GM06990 (cell line): ENCODE data around the gene TMF1.

Experiments used
- DNase-seq: peaks from one replicate; pipeline ENCODE4 v3.0.0-alpha.2; 2011; ENCODE audit not compliant: insufficient read length; ENCODE audit errors: extremely low read depth
- H3K27me3 ChIP-seq: replicated peaks from 2 replicates; pipeline ENCODE4 v1.6.0; 2011; ENCODE audit warnings: low read length; ENCODE audit not compliant: control insufficient read depth, insufficient read depth
- H3K36me3 ChIP-seq: 2 replicates; pipeline ENCODE4 v1.5.1; 2011; ENCODE audit warnings: low read length; ENCODE audit not compliant: control insufficient read depth, insufficient read depth
- H3K4me3 ChIP-seq: replicated peaks from 2 replicates; pipeline ENCODE4 v1.5.1; 2011; ENCODE audit warnings: low read depth, mild to moderate bottlenecking, control low read depth, low read length
- TF ChIP-seq, protein P1 (sequence below): IDR thresholded peaks from 2 replicates; pipeline ENCODE4 v1.5.1; 2011; ENCODE audit warnings: low read length, control low read depth, mild to moderate bottlenecking, inconsistent platforms; ENCODE audit not compliant: insufficient read depth, poor library complexity, severe bottlenecking

Gene TMF1

GRCh38 chr3:69082361-69082760 lies 30.2 kb upstream of the TMF1 start:
- DNase-seq: no peak
- no peaks in the 10 kb centered on the region for H3K27me3 ChIP-seq
- no peaks in the 10 kb centered on the region for H3K36me3 ChIP-seq
- no peak overlapping the region for H3K4me3 ChIP-seq
- TF ChIP-seq, protein P1, sequence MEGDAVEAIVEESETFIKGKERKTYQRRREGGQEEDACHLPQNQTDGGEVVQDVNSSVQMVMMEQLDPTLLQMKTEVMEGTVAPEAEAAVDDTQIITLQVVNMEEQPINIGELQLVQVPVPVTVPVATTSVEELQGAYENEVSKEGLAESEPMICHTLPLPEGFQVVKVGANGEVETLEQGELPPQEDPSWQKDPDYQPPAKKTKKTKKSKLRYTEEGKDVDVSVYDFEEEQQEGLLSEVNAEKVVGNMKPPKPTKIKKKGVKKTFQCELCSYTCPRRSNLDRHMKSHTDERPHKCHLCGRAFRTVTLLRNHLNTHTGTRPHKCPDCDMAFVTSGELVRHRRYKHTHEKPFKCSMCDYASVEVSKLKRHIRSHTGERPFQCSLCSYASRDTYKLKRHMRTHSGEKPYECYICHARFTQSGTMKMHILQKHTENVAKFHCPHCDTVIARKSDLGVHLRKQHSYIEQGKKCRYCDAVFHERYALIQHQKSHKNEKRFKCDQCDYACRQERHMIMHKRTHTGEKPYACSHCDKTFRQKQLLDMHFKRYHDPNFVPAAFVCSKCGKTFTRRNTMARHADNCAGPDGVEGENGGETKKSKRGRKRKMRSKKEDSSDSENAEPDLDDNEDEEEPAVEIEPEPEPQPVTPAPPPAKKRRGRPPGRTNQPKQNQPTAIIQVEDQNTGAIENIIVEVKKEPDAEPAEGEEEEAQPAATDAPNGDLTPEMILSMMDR: no peak

GRCh38 chr3:69081583-69082262 lies 29.6 kb upstream of the TMF1 start:
- Histone ChIP-seq H3K4me3 (no peak overlapping the region), H3K27me3 (no peaks in the 10 kb centered on the region), H3K36me3 (no peaks in the 10 kb centered on the region)
- TF ChIP-seq, protein P1: no peak
- DNase-seq: no peak

- Histone ChIP-seq H3K36me3 (no peaks in the 10 kb centered on the region), H3K4me3 (peak within 1 kb of the TSS; percentile 86), H3K27me3 (no peaks in the 10 kb centered on the region)
- peak; percentile 90 for DNase-seq
- TF ChIP-seq, protein P1: no peak
Observed at GRCh38 chr3:69080233-69080920, 28.2 kb upstream of the TMF1 start, which contains the start of gene UBA3. Gene UBA3 (minus strand): TSS chr3:69080365. CDS start chr3:69080353, 12 bp downstream.

GRCh38 chr3:69079269-69080159 lies 27.4 kb upstream of the TMF1 start:
- DNase-seq: peak; percentile 44
- Histone ChIP-seq H3K36me3 (no peaks in the 10 kb centered on the region), H3K4me3 (peak overlapping the region; percentile 86), H3K27me3 (no peaks in the 10 kb centered on the region)
- TF ChIP-seq, protein P1: no peak

DNA sequence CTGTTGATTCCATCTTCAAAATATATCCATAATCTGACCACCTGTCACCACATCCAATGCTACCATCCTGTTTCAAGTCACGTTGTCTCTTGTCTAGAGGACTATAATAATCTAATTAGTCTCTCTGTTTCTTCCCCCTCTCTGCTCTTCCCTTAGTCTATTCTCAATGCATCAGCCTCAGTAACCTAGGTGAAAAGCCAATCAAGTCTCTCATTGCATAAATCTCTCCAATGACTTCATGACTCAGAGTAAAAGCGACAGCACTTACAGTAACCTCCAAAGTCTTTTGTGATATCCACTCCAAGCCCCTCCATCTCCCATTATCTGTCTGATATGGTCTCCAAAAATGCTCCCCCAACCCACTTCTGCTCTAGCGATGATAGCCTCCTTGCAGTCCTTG lies 20.8 kb upstream of the TMF1 start:
- Histone ChIP-seq H3K27me3 (no peaks in the 10 kb centered on the region), H3K36me3 (no peaks in the 10 kb centered on the region; the same call in 1 of the 2 replicates), H3K4me3 (no peak overlapping the region)
- no peak for DNase-seq
- TF ChIP-seq, protein P1: no peak
